IMR-90 (cell line): ENCODE measurements around the gene SCN8A. TPM values are rescaled to one million over a fixed set of nuclear protein-coding genes. Genes with fewer than 3 reads are reported as not detected.

Experiments used
- ATAC-seq: fragments of 200-7000 bp; cut with Tn5 transposase; 2 replicates; pipeline ENCODE4 v1.9.1; 2020; ENCODE audit warnings: low read depth, mild to moderate bottlenecking, moderate library complexity
- BruUV-seq: library from RNA; stranded (reverse); fragments of 400-500 nt; replicated peaks from 2 replicates; lab custom pipeline; 2021; lab: Mats Ljungman, UMichigan
- CTCF ChIA-PET: fragments of 300-600 bp; formaldehyde crosslinking; extraction: SDS; loops from one replicate; lab custom pipeline; 2021; ENCODE audit warnings: antibody characterized with exemption; lab: Yijun Ruan, JAX
- POLR2A ChIA-PET: fragments of 300-600 bp; sonication (Branson Sonifier 250); formaldehyde crosslinking; loops from one replicate; lab custom pipeline; 2022; ENCODE audit warnings: antibody characterized with exemption; ENCODE audit not compliant: unreplicated experiment; lab: Charles Lee
- DNase-seq: peaks from one replicate; pipeline ENCODE4 v3.0.0; 2013
- H2AFZ ChIP-seq: replicated peaks from 2 replicates; pipeline ENCODE3; 2013; ENCODE audit warnings: low read length, mild to moderate bottlenecking; ENCODE audit not compliant: poor library complexity
- H2AK5ac ChIP-seq: 2 replicates; pipeline ENCODE4 v1.6.1; 2013; ENCODE audit warnings: low read depth, low read length, inconsistent platforms
- H2AK9ac ChIP-seq: replicated peaks from 2 replicates; pipeline ENCODE3; 2013; ENCODE audit warnings: mild to moderate bottlenecking, low read depth, low read length, moderate library complexity; ENCODE audit not compliant: poor library complexity
- H2BK120ac ChIP-seq: 2 replicates; pipeline ENCODE4 v1.6.1; 2013; ENCODE audit warnings: low read depth, low read length, inconsistent platforms
- H2BK15ac ChIP-seq: 3 replicates; pipeline ENCODE4 v1.6.1; 2013; ENCODE audit warnings: low read depth, low read length, inconsistent platforms
- H2BK20ac ChIP-seq: 2 replicates; pipeline ENCODE4 v1.6.1; 2013; ENCODE audit warnings: low read depth, mild to moderate bottlenecking, inconsistent platforms, low read length, moderate library complexity
- H2BK5ac ChIP-seq: 2 replicates; pipeline ENCODE4 v1.6.1; 2013; ENCODE audit warnings: mild to moderate bottlenecking, low read depth, low read length, inconsistent platforms; ENCODE audit not compliant: poor library complexity, severe bottlenecking
- H3K14ac ChIP-seq: replicated peaks from 2 replicates; pipeline ENCODE4 v1.6.1; 2013; ENCODE audit warnings: low read depth, low read length, inconsistent platforms
- H3K18ac ChIP-seq: 2 replicates; pipeline ENCODE4 v1.6.1; 2013; ENCODE audit warnings: low read depth, low read length, control low read depth
- H3K23ac ChIP-seq: 2 replicates; pipeline ENCODE4 v1.6.1; 2013; ENCODE audit warnings: low read depth, low read length, inconsistent platforms
- H3K27ac ChIP-seq: 2 replicates; pipeline ENCODE4 v1.5.1; 2013; ENCODE audit warnings: mild to moderate bottlenecking, control low read depth, low read length; ENCODE audit not compliant: insufficient read depth
- H3K27me3 ChIP-seq: 2 replicates; pipeline ENCODE4 v1.6.1; 2013; ENCODE audit warnings: low read length; ENCODE audit not compliant: control insufficient read depth, insufficient read depth
- H3K36me3 ChIP-seq: 2 replicates; pipeline ENCODE4 v1.6.1; 2013; ENCODE audit warnings: low read length, mixed read lengths; ENCODE audit not compliant: control insufficient read depth, insufficient read depth
- H3K4ac ChIP-seq: 2 replicates; pipeline ENCODE4 v1.6.1; 2013; ENCODE audit warnings: low read depth, low read length, inconsistent platforms
- H3K4me1 ChIP-seq: 2 replicates; pipeline ENCODE4 v1.6.1; 2013; ENCODE audit warnings: low read length, mixed read lengths; ENCODE audit not compliant: control insufficient read depth, insufficient read depth
- H3K4me2 ChIP-seq: 2 replicates; pipeline ENCODE4 v1.6.1; 2013; ENCODE audit warnings: low read depth, mild to moderate bottlenecking, control low read depth, low read length, moderate library complexity
- H3K4me3 ChIP-seq: 2 replicates; pipeline ENCODE4 v1.5.1; 2013; ENCODE audit warnings: low read depth, mild to moderate bottlenecking, control low read depth, low read length, moderate library complexity; ENCODE audit not compliant: insufficient read depth
- H3K56ac ChIP-seq: 2 replicates; pipeline ENCODE4 v1.6.1; 2013; ENCODE audit warnings: low read length, inconsistent platforms; ENCODE audit not compliant: insufficient read depth; ENCODE audit errors: extremely low read depth
- H3K79me1 ChIP-seq, 2 experiments: 2 replicates each; pipeline ENCODE4 v1.6.1; 2013; ENCODE audit warnings: low read length in 2 of 2, inconsistent platforms in 1 of 2, low read depth in 1 of 2
- H3K9ac ChIP-seq: 2 replicates; pipeline ENCODE4 v1.6.1; 2013; ENCODE audit warnings: low read depth, low read length, control low read depth
- H3K9me1 ChIP-seq: 2 replicates; pipeline ENCODE4 v1.6.1; 2013; ENCODE audit warnings: low read length, inconsistent platforms; ENCODE audit not compliant: insufficient read depth
- H3K9me3 ChIP-seq: 2 replicates; pipeline ENCODE4 v1.6.1; 2013; ENCODE audit warnings: low read length; ENCODE audit not compliant: control insufficient read depth, insufficient read depth
- H4K20me1 ChIP-seq: 2 replicates; pipeline ENCODE4 v1.6.1; 2013; ENCODE audit warnings: low read length, inconsistent platforms; ENCODE audit not compliant: insufficient read depth
- H4K5ac ChIP-seq: 2 replicates; pipeline ENCODE4 v1.6.1; 2013; ENCODE audit warnings: mild to moderate bottlenecking, low read depth, low read length, control low read depth
- H4K8ac ChIP-seq, 2 experiments: 2 replicates each; pipeline ENCODE4 v1.6.1; 2013; ENCODE audit warnings: low read depth in 2 of 2, low read length in 2 of 2, control low read depth in 1 of 2, inconsistent platforms in 1 of 2
- H4K91ac ChIP-seq: 2 replicates; pipeline ENCODE4 v1.6.1; 2013; ENCODE audit warnings: low read depth, low read length, inconsistent platforms; ENCODE audit not compliant: insufficient read depth
- ELK1 ChIP-seq: fragments of 150-350 bp; IDR thresholded peaks from 2 replicates; pipeline ENCODE4 v1.6.1; 2016; ENCODE audit warnings: low read depth, mild to moderate bottlenecking, low read length, moderate library complexity, borderline replicate concordance
- FOS ChIP-seq: fragments of 150-350 bp; IDR thresholded peaks from 2 replicates; pipeline ENCODE4 v1.6.1; 2016; ENCODE audit warnings: low read depth, low read length
- MAFK ChIP-seq: IDR thresholded peaks from 2 replicates; pipeline ENCODE4 v1.6.1; 2012; ENCODE audit warnings: low read depth, low read length, improper control_type of control experiment
- MAZ ChIP-seq: IDR thresholded peaks from 2 replicates; pipeline ENCODE4 v1.6.1; 2012; ENCODE audit warnings: low read depth, mild to moderate bottlenecking, low read length, improper control_type of control experiment, moderate library complexity, borderline replicate concordance
- MXI1 ChIP-seq: IDR thresholded peaks from 2 replicates; pipeline ENCODE4 v1.6.1; 2012; ENCODE audit warnings: low read depth, mild to moderate bottlenecking, low read length, moderate library complexity, borderline replicate concordance
- RAD21 ChIP-seq: IDR thresholded peaks from 2 replicates; pipeline ENCODE4 v1.6.1; 2012; ENCODE audit warnings: low read length, improper control_type of control experiment
- SMC3 ChIP-seq: fragments of 150-350 bp; IDR thresholded peaks from 2 replicates; pipeline ENCODE4 v1.6.1; 2016; ENCODE audit warnings: low read depth, mild to moderate bottlenecking, antibody characterized with exemption, low read length, moderate library complexity
- USF2 ChIP-seq: fragments of 150-350 bp; IDR thresholded peaks from 2 replicates; pipeline ENCODE4 v1.6.1; 2017; ENCODE audit warnings: mild to moderate bottlenecking, antibody characterized with exemption, low read length, low read depth
- WGBS, 2 experiments: methylation state at CpG; one replicate each; pipeline versions ENCODE4 v1.1.5 to v1.1.7; 2013; ENCODE audit warnings: missing lambda C conversion rate in 2 of 2; ENCODE audit not compliant: insufficient read length in 1 of 2; ENCODE audit errors: extremely low coverage in 2 of 2; 5-methylcytosine and 5-hydroxymethylcytosine counted together
- dilution Hi-C: fragments of 300-500 bp; cut with HindIII; formaldehyde crosslinking; loops from one replicate; pipeline ENCODE4 v1.14.3; 2018; ENCODE audit warnings: low sequenced_read_pairs; ENCODE audit not compliant: unreplicated experiment
- in situ Hi-C: fragments of 300-500 bp; cut with MboI; formaldehyde crosslinking; loops from 3 replicates; pipeline ENCODE4 v1.14.3; 2019; ENCODE audit warnings: low sequenced_read_pairs, inconsistent platforms, mixed read lengths
- intact Hi-C: fragments of 100-400 bp; cut with micrococcal nuclease; formaldehyde crosslinking; loops from 2 replicates; pipeline ENCODE4 v1.10.0; 2022
- polyA plus RNA-seq, 3 experiments: library from polyadenylated mRNA; depleted of rRNA; stranded (reverse); fragments of >200 nt; gene quantifications; 2 replicates each; pipeline ENCODE4 v1.2.3, GENCODE V29; 2012; ENCODE audit warnings: low replicate concordance in 1 of 3
- total RNA-seq: library from RNA; depleted of rRNA; stranded (reverse); fragments of >200 nt; gene quantifications from 2 replicates; pipeline ENCODE4 v1.2.3, GENCODE V29; 2012

Gene SCN8A
- total and polyA plus RNA-seq, 2 of the 4 experiments (the other 2 are of a cell fraction): 6.9 to 19.7 TPM

GRCh38 chr12:51832354-51833107 lies 241.5 kb downstream of the SCN8A start:
- in situ Hi-C loops: no loop called here
- Histone ChIP-seq H3K9ac (no peak overlapping the region), H3K4ac (no peak overlapping the region), H2AK9ac (no peak overlapping the region), H2AK5ac (no peak overlapping the region), H2BK120ac (no peak overlapping the region), H3K56ac (no peak overlapping the region), H3K4me2 (peak overlapping the region; percentile 49; the same call in 1 of the 2 replicates), H3K79me1 (no peaks in the 10 kb centered on the region), H3K27ac (no peak overlapping the region), H2BK15ac (no peak overlapping the region), H4K5ac (no peak overlapping the region), H3K9me3 (no peaks in the 10 kb centered on the region), H3K36me3 (no peaks in the 10 kb centered on the region), H3K14ac (no peak overlapping the region), H2BK20ac (no peak overlapping the region), H4K91ac (no peak overlapping the region), H3K18ac (no peak overlapping the region), H2BK5ac (no peak overlapping the region), H4K8ac (no peak overlapping the region), H3K9me1 (0 out of 2 replicates have a peak, but pooled peaks cover 4% of the 10 kb centered on the region), H4K20me1 (no peaks in the 10 kb centered on the region), H2AFZ (no peak overlapping the region), H3K27me3 (peaks cover 59% of the 10 kb centered on the region), H3K23ac (no peak overlapping the region), H3K4me1 (no peaks in the 10 kb centered on the region), H3K4me3 (no peak overlapping the region)
- dilution Hi-C loops: no loop called here
- POLR2A ChIA-PET: no interaction called here
- TF ChIP-seq FOS: no peak
- TF ChIP-seq ELK1: no peak
- no peak for TF ChIP-seq MAFK
- no peak for TF ChIP-seq SMC3
- TF ChIP-seq RAD21: no peak
- no peak for TF ChIP-seq MXI1
- no peak for TF ChIP-seq USF2
- no peak for TF ChIP-seq MAZ
- intact Hi-C loops: no loop called here
- CTCF ChIA-PET: interaction anchor here (2.3 kb wide), 1 partner anchor 8 kb away, joined by 6 read pairs; no protein-coding TSS in a partner anchor
- no TSS peak for BruUV-seq
- DNase-seq (no peak), ATAC-seq (no peak)
- WGBS, 2 experiments: 66% methylated on average over 5 of the region's 10 CpGs; no CpG with 5 or more reads in 1 of the 2 experiments
